Ishikawa (cell line): ENCODE data around the gene NXNL1.

Source experiments
- CEBPB ChIP-seq: IDR thresholded peaks from 2 replicates; pipeline ENCODE4 v1.6.1; 2012
- CREB1 ChIP-seq: IDR thresholded peaks from 2 replicates; pipeline ENCODE4 v1.6.1; 2012; ENCODE audit warnings: low read depth
- EGR1 ChIP-seq: IDR thresholded peaks from 2 replicates; pipeline ENCODE4 v1.6.1; 2012
- EP300 ChIP-seq: IDR thresholded peaks from 2 replicates; pipeline ENCODE4 v1.6.1; 2012; ENCODE audit warnings: borderline replicate concordance
- FOXM1 ChIP-seq: IDR thresholded peaks from 2 replicates; pipeline ENCODE4 v1.6.1; 2012; ENCODE audit warnings: low read depth, borderline replicate concordance
- NFIC ChIP-seq: IDR thresholded peaks from 2 replicates; pipeline ENCODE4 v1.6.1; 2012
- RAD21 ChIP-seq: IDR thresholded peaks from 2 replicates; pipeline ENCODE4 v1.6.1; 2012; ENCODE audit warnings: low read depth
- TAF1 ChIP-seq: IDR thresholded peaks from 2 replicates; pipeline ENCODE4 v1.6.1; 2012; ENCODE audit warnings: low read depth, mild to moderate bottlenecking
- TCF12 ChIP-seq: IDR thresholded peaks from 2 replicates; pipeline ENCODE4 v1.6.1; 2012; ENCODE audit warnings: low read depth
- TEAD4 ChIP-seq: IDR thresholded peaks from 2 replicates; pipeline ENCODE4 v1.6.1; 2012
- YY1 ChIP-seq: IDR thresholded peaks from 2 replicates; pipeline ENCODE4 v1.6.1; 2012; ENCODE audit warnings: low read depth
- ZBTB7A ChIP-seq: IDR thresholded peaks from 2 replicates; pipeline ENCODE4 v1.6.1; 2012; ENCODE audit warnings: low read depth
- TF ChIP-seq, protein P1 (sequence below): IDR thresholded peaks from 2 replicates; pipeline ENCODE4 v1.6.1; 2012
- TF ChIP-seq, protein P2 (sequence below): IDR thresholded peaks from 2 replicates; pipeline ENCODE4 v1.6.1; 2012
- TF ChIP-seq, protein P3 (sequence below): IDR thresholded peaks from 2 replicates; pipeline ENCODE4 v1.6.1; 2012; ENCODE audit warnings: low read depth, mild to moderate bottlenecking

The NXNL1 gene

DNA sequence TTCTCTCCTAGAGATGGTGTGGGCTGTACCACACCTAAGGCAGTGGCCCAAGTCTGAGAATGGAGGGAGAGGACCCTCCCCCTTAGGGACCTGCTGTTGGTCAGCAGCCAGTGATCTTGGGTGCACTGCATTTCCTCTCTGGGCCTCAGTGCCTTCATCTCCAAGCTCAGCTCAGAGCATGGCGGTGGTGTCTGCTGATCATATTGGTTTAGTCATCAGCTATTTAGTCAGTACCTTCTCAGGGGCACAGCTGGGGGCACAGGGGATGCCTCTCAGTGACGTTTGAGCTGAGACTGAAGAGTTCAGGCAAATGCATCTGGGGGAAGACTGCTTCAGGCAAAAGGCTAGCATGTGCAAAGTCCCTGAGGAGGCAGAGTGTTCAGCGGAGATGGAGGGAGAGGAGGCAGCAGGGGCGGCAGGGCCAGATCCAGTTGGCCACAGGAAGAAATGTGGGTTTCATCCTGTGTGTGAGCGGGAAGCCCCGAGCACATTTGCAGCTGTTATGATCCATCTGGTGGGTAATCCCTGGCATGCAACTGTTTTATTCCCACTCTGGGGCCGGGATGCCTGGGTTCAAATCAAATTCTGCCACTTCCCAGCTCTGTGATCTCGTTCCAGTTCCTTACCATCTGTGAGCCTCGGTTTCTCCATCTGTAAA, 35.0 kb upstream of the NXNL1 start:
- TF ChIP-seq EGR1 (no peak), NFIC (no peak), EP300 (no peak), FOXM1 (no peak), CREB1 (no peak), TAF1 (no peak), ZBTB7A (no peak), YY1 (no peak)
- TF ChIP-seq, protein P1, sequence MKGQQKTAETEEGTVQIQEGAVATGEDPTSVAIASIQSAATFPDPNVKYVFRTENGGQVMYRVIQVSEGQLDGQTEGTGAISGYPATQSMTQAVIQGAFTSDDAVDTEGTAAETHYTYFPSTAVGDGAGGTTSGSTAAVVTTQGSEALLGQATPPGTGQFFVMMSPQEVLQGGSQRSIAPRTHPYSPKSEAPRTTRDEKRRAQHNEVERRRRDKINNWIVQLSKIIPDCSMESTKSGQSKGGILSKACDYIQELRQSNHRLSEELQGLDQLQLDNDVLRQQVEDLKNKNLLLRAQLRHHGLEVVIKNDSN = no peak
- TF ChIP-seq, protein P2, sequence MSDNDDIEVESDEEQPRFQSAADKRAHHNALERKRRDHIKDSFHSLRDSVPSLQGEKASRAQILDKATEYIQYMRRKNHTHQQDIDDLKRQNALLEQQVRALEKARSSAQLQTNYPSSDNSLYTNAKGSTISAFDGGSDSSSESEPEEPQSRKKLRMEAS = no peak
- TF ChIP-seq, protein P3, sequence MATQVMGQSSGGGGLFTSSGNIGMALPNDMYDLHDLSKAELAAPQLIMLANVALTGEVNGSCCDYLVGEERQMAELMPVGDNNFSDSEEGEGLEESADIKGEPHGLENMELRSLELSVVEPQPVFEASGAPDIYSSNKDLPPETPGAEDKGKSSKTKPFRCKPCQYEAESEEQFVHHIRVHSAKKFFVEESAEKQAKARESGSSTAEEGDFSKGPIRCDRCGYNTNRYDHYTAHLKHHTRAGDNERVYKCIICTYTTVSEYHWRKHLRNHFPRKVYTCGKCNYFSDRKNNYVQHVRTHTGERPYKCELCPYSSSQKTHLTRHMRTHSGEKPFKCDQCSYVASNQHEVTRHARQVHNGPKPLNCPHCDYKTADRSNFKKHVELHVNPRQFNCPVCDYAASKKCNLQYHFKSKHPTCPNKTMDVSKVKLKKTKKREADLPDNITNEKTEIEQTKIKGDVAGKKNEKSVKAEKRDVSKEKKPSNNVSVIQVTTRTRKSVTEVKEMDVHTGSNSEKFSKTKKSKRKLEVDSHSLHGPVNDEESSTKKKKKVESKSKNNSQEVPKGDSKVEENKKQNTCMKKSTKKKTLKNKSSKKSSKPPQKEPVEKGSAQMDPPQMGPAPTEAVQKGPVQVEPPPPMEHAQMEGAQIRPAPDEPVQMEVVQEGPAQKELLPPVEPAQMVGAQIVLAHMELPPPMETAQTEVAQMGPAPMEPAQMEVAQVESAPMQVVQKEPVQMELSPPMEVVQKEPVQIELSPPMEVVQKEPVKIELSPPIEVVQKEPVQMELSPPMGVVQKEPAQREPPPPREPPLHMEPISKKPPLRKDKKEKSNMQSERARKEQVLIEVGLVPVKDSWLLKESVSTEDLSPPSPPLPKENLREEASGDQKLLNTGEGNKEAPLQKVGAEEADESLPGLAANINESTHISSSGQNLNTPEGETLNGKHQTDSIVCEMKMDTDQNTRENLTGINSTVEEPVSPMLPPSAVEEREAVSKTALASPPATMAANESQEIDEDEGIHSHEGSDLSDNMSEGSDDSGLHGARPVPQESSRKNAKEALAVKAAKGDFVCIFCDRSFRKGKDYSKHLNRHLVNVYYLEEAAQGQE = no peak

DNA sequence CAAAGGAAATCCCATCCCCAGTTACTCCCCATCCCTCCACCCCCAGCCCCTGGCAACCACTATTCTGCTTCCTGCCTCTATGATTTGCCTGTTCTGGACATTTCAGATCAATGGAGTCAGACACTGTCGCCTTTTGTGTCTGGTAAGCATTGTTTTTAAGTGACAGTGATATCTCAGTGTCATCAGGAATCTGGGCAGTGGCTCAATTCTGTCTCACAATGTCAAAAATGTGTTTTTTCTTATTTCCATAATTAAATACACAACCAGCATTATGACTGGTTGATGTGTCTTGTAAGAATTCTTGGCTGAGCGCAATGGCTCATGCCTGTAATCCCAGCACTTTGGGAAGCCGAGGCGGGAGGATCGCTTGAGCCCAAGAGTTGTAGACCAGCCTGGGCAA, 30.6 kb upstream of the NXNL1 start:
- TF ChIP-seq, protein P1 = no peak
- TF ChIP-seq FOXM1 (no peak), EGR1 (no peak), TCF12 (no peak), CEBPB (no peak), TAF1 (no peak), RAD21 (no peak), YY1 (no peak), ZBTB7A (no peak)
- TF ChIP-seq, protein P3 = no peak

DNA sequence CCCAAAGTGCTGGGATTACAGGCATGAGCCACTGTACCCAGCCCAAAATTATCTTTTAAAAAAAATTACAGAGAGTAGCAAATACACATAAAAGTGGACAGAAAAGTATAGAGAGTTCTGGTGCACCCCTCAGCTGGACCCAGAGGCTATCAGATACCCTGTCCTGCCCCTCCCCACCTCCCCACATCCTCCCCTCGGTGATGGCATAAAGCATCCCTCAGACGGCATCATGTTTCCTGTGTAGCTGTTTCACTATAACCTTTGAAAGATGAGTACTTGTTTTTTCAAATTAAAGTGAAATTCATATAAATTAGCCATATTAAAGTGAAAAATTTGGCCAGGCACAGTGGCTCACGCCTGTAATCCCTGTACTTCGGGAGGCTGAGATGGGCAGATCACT, 29.7 kb upstream of the NXNL1 start:
- no peak for TF ChIP-seq EGR1
- TF ChIP-seq CEBPB = no peak
- no peak for TF ChIP-seq CREB1
- TF ChIP-seq TEAD4 = no peak
- TF ChIP-seq, protein P3 = no peak
- TF ChIP-seq, protein P2 = no peak
- TF ChIP-seq, protein P1 = no peak
- no peak for TF ChIP-seq FOXM1
- no peak for TF ChIP-seq TAF1
- no peak for TF ChIP-seq ZBTB7A
- no peak for TF ChIP-seq RAD21
- TF ChIP-seq TCF12 = no peak
- no peak for TF ChIP-seq EP300
- no peak for TF ChIP-seq YY1
- TF ChIP-seq NFIC = no peak

DNA sequence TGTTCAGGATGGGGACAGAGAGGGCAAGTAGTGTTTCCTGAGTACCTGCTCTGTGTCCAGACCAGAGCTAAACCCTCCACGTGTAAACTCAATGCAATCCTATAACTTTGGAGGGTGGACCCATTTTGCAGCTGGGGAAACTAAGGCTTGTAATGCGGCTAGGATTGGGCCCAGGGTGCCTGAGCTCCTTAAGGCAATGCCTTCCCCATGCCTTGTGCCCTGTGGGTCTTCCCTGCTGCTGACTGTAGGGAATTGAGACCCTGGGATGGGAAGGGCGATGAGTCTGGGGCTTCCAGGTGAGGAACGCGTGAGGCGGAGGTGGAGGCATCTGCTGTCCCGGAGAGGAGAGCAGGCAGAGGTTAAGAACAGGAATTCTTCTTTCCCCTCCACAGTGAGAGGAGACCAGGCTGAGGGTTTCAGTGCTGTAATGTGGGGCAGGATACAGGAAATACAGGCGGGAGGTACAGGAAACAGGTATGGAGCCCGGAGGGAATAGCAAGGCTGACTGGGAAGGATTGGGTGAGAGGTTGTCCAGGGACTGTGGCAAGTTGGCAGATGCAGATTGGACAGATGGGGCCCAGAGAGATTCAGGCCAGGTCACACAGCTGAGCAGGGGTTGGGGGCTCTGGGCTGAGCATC, 28.8 kb upstream of the NXNL1 start:
- TF ChIP-seq RAD21 (no peak), FOXM1 (no peak), TEAD4 (no peak), NFIC (no peak), EP300 (no peak), TAF1 (no peak)
- TF ChIP-seq, protein P1 = no peak
- TF ChIP-seq, protein P3 = no peak
